HG03064 (cell line): Measurements from ENCODE around the gene NSUN5.
A peak's percentile ranks its signal among the peaks of the same experiment; 100 is the strongest.
"Not testable (repeated sequence)": the region's sequence is repeated elsewhere in the genome, so short reads cannot be mapped to it uniquely, and the experiment has no call there.

ENCODE experiments used
- ATAC-seq: cut with Tn5 transposase; IDR thresholded peaks from one replicate; pipeline ENCODE4 v1.9.1; 2021; ENCODE audit warnings: low read depth; ENCODE audit not compliant: unreplicated experiment

The NSUN5 gene

DNA sequence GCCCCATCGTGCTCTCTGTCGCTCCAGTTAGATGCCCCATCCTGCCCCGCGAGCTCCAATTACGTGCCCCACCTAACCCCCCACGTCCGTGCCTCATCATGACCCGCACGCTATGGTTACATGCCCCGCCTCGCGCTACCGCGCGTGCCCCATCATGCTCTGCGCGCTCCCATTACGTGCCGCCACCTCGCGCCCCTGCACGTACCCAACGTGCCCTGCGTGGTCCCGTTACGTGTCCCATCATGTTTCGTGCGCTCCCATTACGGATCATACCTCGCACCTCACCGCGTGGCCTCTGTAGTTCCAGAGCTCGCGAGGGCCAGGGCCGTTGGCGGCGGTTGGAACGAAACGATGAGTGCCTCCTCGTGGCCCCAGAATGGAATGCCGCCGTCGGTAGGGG is 19.3 kb upstream of the NSUN5 start, which contains the start of the genes FKBP6 and TRIM50:
Gene FKBP6, plus strand, starts transcription at position 240 of the 400 bp plus-strand sequence. CDS start 268 bp downstream, outside the sequence.
Gene TRIM50, minus strand, starts transcription at position 161 of the 400 bp plus-strand sequence. CDS start 3,295 bp downstream, outside the sequence.
- not testable (repeated sequence) for ATAC-seq

- not testable (repeated sequence) for ATAC-seq
These were observed 18.8 kb upstream of the NSUN5 start for GRCh38 chr7:73327449-73327848.

DNA sequence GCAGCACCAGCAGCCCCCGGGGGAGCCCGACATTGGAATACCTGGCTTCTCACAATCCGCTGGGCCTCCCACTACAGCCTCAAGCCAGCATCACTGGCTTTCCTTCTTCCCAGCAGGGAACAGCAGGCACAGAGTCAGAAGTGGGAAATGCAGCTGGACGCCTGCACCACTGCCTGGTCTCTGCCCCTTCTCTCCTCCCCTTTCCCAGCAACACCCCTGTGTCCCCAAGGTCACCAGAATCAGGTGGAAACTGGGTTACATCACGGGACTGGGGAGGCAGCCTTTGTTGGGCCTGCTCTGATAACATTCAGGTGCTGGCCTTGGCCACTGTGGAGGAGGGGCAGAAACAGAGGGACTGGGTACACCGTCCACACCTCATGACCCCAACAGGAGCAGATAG is 16.8 kb upstream of the NSUN5 start:
- ATAC-seq: not testable (repeated sequence)

- not testable (repeated sequence) for ATAC-seq
These were observed 15.6 kb upstream of the NSUN5 start for GRCh38 chr7:73324081-73324845.

DNA sequence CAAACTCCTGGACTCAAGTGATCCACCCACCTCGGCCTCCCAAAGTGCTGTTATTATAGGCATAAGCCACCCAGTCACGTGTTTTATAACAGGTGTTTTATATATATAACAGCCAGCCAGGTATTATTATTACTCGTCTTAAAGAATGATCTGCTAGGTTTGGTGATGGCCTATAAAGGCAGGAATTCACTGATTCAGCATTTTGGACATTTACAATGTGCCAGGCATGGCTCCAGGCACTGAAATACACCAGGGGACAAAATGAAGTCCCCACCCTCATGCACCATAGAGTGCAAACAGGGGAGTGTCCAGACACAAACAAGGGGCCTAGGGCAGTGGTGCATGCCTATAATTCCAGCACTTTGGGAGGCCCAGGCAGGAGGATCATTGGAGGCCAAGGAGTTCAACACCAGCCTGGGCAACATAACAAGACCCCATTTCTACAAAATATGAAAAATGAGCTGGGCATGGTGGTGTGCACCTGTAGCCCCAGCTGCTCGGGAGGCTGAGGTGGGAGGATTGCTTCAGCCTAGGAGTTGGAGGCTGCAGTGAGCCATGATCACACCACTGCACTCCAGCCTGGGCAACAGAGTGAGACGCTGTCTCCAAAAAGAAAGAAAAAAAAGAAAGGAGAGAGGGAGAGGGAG is 14.9 kb upstream of the NSUN5 start:
- ATAC-seq: not testable (repeated sequence)

GRCh38 chr7:73320009-73320408 is 11.4 kb upstream of the NSUN5 start:
- ATAC-seq: not testable (repeated sequence)

- not testable (repeated sequence) for ATAC-seq
These were observed 10.9 kb upstream of the NSUN5 start for GRCh38 chr7:73319541-73319940.

GRCh38 chr7:73318656-73319204 is 10.1 kb upstream of the NSUN5 start:
- not testable (repeated sequence) for ATAC-seq

DNA sequence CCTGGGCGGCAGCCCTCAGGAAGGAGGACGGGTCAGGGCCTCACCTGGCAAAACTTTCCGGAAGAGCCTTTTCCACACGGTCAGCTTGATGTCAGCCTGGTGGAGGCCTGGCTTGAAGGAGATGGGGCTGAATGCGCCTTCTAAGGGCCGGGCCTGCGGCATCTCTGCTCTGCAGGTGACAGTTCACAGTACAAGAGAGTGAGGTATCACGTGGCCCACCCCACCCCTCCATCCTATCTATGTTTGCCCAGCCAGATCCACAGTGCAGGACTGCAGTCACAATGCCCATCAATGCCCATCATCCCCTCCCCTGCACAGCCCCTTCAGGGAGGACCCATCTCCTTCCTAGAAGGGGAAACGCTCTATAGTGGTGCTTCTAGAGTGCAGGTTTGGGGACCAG is 7.9 kb upstream of the NSUN5 start:
- ATAC-seq: no peak

GRCh38 chr7:73314271-73314670 is 5.6 kb upstream of the NSUN5 start:
- no peak for ATAC-seq

- ATAC-seq: no peak
These were observed 4.9 kb upstream of the NSUN5 start for GRCh38 chr7:73313521-73313906.

GRCh38 chr7:73312831-73313520 is 4.3 kb upstream of the NSUN5 start:
- ATAC-seq: no peak

DNA sequence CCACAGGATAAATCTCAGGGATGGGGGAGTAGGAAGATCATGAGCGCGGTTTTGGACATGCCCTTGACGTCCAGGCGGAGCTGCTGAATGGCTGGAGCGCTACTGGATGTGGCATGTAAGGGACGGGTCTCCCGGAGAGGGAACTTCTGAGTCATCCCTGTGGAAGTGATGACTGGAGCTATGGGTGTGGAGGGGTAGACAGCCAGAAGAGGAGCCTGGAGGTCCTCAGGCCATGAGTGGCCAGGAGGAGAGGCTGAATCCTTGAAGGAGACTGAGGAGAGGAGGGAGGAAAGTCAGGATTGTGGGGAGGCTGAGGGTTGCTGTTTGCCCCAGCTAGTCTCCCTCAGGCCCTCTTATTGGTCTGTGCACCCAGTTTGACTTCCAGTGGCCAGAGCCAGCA is 2.8 kb upstream of the NSUN5 start:
- ATAC-seq: not testable (repeated sequence)

GRCh38 chr7:73308074-73308664 is 457 bp downstream of the NSUN5 start:
- ATAC-seq: peak; percentile 40

DNA sequence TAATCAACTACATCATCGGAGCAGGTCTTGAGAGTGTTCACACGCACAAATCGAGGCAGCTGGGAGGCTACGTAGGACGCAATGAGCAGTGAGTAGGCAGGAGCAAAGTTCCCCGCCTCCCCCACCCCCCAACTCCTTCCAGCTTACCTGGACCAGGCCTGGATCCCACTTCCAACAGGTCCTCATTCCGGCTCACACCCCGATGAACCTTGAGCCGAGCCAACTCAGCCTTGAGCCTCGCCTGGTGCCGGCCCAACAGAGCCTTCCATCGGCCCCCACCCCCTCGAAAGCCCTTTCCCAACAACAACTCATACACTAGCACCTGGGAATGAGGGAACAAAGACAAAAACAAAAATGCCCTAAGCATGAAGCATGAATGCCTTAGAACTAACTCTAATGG is 1.2 kb downstream of the NSUN5 start:
- no peak for ATAC-seq

DNA sequence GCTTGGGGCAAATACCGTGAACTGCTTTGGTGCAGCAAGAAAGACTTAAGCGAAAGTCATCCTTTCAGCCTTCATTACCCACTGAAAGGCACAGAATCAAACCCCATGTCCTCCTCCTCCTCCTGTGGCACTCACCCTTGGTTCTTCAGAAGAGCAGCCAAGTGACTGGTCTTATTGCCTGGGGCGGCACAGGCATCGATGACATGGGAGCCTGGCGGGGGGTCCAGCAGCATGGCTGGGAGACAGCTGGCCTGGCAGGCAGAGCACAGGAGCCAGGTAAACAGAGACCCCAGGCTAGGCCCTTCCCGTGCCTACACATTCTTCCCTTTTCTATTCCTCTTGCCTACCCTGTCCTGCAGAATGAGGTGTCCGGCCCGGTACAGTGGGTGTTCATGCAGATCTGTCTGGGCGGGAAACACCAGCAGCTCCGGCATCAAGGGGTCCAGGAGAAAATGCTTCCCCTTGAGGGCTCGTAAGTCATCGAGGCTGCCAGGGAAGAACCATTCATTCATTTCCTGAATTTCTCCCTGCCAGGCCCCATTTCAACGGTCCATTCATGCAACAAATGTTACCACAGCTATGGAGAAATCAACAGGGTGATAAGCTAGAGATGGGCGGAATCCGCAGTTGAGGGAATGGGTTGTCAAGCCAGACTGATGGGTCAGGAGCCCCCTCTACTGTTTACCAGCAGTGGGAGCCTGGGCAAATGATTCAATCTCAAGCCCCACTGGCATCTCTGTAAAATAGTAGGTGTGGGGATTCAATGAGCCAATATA is 3.8 kb downstream of the NSUN5 start:
- ATAC-seq: not testable (repeated sequence)

DNA sequence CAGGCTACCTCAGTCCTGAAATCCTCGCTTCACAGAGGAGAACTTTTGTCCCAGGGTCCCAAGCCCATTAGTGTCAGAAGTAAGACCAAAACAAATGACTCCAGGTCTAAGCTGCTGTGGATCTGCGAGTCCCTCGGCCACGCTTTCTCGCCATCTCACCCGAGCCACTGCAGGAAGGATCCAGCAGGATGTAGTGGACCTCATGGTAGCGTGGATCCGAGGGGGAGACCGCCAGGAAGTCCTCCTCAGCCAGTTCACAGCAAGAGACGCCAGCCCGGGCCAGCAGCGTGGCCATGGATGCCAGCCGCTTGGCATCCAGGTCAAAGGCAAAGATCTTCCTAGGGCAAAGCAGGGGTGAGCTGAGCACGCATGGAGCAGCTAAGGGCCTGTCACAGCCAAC is 4.6 kb downstream of the NSUN5 start:
- ATAC-seq: no peak

DNA sequence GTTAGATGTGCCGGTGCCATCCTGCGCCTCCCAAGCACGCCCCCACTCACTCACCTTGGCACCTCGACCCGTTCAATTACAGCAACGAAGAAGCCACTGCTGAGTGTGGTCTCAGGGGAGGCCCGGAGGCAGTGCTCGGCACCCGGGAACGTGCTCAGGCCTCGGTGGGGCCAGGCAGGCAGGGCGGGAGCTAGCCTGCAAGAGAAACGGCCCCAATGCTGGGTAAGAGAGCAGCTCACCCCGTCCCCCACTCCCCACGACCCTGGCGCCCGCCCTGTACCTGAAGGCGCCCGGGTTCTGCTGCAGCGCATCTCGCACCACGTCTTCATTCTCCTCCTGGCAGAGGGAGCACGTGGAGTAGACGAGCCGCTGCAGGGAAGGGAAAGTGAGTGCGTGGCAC is 5.1 kb downstream of the NSUN5 start:
- no peak for ATAC-seq

DNA sequence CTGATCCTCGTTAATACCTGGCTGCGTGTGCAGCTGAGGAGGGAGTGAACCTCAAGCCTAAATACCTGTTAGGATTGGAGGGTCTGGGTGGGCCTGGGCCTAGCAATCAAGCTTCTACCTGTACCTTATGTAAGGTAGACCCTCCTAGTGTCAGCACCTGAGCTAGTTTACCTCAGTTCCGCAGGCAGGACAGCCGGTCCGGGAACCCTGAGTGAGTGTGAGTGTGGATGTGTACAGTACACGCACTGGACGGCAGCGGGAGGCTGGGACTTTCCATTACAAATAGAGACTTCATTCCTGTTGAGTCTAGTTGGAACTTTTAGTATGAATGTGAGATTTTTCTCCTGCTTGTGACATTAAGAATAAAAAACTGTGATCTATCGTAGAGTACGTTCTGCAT is 5.8 kb downstream of the NSUN5 start:
- ATAC-seq: not testable (repeated sequence)

GRCh38 chr7:73301108-73301507 is 7.5 kb downstream of the NSUN5 start:
- not testable (repeated sequence) for ATAC-seq
